H1 (cell line): ENCODE results near the gene RPL37A. TPM values are rescaled to one million over a fixed set of nuclear protein-coding genes. Genes with fewer than 3 reads are reported as not detected.

Experiments used
- CHD1 ChIP-seq: IDR thresholded peaks from 2 replicates; pipeline ENCODE4 v1.6.1; 2012; ENCODE audit warnings: low read depth, low read length, improper control_type of control experiment
- GABPA ChIP-seq: IDR thresholded peaks from 2 replicates; pipeline ENCODE4 v1.6.1; 2011; ENCODE audit warnings: mild to moderate bottlenecking, low read length, moderate library complexity, borderline replicate concordance; ENCODE audit not compliant: insufficient read depth
- GTF2F1 ChIP-seq: IDR thresholded peaks from 2 replicates; pipeline ENCODE4 v1.6.1; 2012; ENCODE audit warnings: low read depth, low read length, improper control_type of control experiment, borderline replicate concordance
- polyA plus RNA-seq, 7 experiments: library from polyadenylated mRNA; depleted of rRNA in 3 of 7; stranded (reverse) in 5 of 7; unstranded in 2 of 7; fragments of >200 nt in 5 of 7; fragments of 200-250 nt in 2 of 7; gene quantifications; 1 replicate in 5 of 7; 2 replicates in 1 of 7; 4 replicates in 1 of 7; pipeline versions ENCODE4 v1.2.1 to v1.2.3, GENCODE V29; 2011 to 2013; ENCODE audit warnings: missing spikeins in 2 of 7, mixed read lengths in 2 of 7
- total RNA-seq: library from RNA; stranded (reverse); fragmentation: NEBNext Ultra II Directional; extraction: Animal tissue kit (Norgen Biotek cat#: 25700); gene quantifications from 2 replicates; pipeline ENCODE4 v1.2.1, GENCODE V29; 2021

The RPL37A gene
- total and polyA plus RNA-seq, 2 of the 8 experiments (the other 6 are each of a cell fraction or from before 2014, with no cell fraction given), result 1,737 to 3,180 TPM

DNA sequence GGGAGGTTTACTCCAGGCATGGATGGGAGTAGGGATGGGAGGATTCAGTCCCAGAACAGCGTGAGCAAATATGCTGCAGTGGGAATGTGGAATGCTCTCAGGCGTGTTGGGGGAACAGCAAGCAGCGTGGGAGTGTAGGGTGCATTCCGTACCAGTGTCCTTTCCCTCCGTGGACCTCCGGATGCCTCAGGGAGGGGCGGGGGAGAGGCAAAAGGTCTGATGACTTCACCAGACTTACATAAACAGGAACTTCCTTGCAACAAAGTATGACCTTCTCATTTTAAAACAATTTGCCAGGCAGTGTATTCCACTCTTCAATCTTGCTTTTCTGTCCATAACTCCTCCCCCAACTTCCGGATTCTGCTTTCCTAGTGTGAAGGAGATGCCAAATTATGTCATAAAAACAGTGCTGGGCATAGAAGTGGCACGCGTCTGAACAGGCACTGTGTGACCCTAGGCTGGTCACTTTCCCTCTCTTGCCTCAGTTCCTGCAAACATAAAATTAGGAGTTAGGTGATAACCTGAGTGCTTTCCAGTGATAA is 36.9 kb downstream of the RPL37A start (continued):
- TF ChIP-seq GABPA (no peak), CHD1 (no peak), GTF2F1 (no peak)
